ENCODE data around the gene UBE2V1. TPM values are rescaled to one million over a fixed set of nuclear protein-coding genes. Genes with fewer than 3 reads are reported as not detected.

The UBE2V1 gene
- total and polyA plus RNA-seq, 2 of the 13 experiments (the other 11 are each of a cell fraction or from before 2014, with no cell fraction given): 81.3 to 132 TPM

DNA sequence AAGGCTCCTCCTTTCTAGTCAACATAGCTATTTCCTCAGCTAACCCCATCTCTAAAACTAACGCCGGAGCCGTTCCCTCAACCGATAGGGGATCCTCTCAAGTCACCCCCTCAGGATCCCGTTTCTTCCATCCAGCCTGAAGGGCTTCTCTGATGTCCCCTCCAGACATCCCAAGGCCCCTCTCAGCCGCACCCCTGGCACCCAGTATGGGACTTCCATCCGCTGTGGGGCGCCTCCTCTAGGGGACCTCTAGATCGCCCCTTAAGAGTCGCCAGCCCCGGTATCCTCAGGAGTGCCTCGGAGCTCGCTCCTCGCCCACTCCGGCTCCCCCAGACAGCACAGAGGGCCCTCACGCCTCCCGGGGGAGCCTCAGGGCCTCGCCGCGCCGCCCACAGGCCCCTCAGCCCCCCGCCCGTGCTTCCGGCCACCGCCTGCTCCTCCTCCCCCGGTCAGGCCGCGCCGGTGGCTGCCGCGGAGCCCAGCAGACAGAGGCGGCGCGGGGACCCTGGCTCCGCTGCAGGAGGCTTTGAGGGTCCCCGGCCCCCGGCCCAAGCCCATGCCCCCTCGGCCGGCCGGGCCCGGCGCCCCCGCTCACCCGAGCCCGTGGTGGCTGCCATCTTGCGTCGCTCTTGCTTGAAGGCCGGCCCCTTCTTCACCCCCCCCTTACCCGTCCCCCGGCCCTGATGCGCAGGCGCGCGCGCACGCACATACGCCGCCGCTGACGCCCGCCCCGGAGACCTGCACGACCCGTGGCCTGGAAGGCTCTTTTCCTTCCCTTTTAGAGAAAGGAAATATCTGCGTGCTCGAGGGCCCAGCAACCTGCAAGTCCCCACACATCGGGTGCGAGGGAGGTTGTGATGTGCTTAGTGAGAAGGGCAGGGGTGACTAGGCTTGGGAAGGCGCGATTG, at the start of gene UBE2V1 (continued):
- TF ChIP-seq, protein P1, sequence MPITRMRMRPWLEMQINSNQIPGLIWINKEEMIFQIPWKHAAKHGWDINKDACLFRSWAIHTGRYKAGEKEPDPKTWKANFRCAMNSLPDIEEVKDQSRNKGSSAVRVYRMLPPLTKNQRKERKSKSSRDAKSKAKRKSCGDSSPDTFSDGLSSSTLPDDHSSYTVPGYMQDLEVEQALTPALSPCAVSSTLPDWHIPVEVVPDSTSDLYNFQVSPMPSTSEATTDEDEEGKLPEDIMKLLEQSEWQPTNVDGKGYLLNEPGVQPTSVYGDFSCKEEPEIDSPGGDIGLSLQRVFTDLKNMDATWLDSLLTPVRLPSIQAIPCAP (CRISPR knock-in tag; IDR thresholded peaks at IDR 0.05; ENCODE audit: low read depth): peak; percentile 82
- TF ChIP-seq, protein P2, sequence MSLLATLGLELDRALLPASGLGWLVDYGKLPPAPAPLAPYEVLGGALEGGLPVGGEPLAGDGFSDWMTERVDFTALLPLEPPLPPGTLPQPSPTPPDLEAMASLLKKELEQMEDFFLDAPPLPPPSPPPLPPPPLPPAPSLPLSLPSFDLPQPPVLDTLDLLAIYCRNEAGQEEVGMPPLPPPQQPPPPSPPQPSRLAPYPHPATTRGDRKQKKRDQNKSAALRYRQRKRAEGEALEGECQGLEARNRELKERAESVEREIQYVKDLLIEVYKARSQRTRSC (CRISPR knock-in tag; IDR thresholded peaks at IDR 0.05; ENCODE audit: low read depth): no peak; the same call in 1 of the 2 replicates
- TF ChIP-seq, protein P3, sequence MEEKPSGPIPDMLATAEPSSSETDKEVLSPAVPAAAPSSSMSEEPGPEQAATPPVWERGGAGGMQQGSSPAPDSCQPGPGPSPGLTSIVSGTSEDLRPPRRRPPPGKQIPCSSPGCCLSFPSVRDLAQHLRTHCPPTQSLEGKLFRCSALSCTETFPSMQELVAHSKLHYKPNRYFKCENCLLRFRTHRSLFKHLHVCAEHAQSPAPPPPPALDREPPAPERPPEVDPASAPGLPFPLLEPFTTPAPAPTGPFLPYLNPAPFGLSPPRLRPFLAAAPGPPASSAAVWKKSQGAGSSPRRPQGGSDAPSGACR (CRISPR knock-in tag; IDR thresholded peaks at IDR 0.05): peak; percentile 49
- TF ChIP-seq, protein P4, sequence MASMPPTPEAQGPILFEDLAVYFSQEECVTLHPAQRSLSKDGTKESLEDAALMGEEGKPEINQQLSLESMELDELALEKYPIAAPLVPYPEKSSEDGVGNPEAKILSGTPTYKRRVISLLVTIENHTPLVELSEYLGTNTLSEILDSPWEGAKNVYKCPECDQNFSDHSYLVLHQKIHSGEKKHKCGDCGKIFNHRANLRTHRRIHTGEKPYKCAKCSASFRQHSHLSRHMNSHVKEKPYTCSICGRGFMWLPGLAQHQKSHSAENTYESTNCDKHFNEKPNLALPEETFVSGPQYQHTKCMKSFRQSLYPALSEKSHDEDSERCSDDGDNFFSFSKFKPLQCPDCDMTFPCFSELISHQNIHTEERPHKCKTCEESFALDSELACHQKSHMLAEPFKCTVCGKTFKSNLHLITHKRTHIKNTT (CRISPR knock-in tag; IDR thresholded peaks at IDR 0.05): peak; percentile 56; the same call in 1 of the 2 replicates
- TF ChIP-seq, protein P5, sequence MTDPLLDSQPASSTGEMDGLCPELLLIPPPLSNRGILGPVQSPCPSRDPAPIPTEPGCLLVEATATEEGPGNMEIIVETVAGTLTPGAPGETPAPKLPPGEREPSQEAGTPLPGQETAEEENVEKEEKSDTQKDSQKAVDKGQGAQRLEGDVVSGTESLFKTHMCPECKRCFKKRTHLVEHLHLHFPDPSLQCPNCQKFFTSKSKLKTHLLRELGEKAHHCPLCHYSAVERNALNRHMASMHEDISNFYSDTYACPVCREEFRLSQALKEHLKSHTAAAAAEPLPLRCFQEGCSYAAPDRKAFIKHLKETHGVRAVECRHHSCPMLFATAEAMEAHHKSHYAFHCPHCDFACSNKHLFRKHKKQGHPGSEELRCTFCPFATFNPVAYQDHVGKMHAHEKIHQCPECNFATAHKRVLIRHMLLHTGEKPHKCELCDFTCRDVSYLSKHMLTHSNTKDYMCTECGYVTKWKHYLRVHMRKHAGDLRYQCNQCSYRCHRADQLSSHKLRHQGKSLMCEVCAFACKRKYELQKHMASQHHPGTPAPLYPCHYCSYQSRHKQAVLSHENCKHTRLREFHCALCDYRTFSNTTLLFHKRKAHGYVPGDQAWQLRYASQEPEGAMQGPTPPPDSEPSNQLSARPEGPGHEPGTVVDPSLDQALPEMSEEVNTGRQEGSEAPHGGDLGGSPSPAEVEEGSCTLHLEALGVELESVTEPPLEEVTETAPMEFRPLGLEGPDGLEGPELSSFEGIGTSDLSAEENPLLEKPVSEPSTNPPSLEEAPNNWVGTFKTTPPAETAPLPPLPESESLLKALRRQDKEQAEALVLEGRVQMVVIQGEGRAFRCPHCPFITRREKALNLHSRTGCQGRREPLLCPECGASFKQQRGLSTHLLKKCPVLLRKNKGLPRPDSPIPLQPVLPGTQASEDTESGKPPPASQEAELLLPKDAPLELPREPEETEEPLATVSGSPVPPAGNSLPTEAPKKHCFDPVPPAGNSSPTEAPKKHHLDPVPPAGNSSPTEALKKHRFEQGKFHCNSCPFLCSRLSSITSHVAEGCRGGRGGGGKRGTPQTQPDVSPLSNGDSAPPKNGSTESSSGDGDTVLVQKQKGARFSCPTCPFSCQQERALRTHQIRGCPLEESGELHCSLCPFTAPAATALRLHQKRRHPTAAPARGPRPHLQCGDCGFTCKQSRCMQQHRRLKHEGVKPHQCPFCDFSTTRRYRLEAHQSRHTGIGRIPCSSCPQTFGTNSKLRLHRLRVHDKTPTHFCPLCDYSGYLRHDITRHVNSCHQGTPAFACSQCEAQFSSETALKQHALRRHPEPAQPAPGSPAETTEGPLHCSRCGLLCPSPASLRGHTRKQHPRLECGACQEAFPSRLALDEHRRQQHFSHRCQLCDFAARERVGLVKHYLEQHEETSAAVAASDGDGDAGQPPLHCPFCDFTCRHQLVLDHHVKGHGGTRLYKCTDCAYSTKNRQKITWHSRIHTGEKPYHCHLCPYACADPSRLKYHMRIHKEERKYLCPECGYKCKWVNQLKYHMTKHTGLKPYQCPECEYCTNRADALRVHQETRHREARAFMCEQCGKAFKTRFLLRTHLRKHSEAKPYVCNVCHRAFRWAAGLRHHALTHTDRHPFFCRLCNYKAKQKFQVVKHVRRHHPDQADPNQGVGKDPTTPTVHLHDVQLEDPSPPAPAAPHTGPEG (CRISPR knock-in tag; IDR thresholded peaks at IDR 0.05): peak; percentile 80; the same call in 1 of the 2 replicates
- peak; percentile 49; the same call in 1 of the 2 replicates for TF ChIP-seq FOXA3 (CRISPR knock-in tag; IDR thresholded peaks at IDR 0.05)
- TF ChIP-seq, protein P6, sequence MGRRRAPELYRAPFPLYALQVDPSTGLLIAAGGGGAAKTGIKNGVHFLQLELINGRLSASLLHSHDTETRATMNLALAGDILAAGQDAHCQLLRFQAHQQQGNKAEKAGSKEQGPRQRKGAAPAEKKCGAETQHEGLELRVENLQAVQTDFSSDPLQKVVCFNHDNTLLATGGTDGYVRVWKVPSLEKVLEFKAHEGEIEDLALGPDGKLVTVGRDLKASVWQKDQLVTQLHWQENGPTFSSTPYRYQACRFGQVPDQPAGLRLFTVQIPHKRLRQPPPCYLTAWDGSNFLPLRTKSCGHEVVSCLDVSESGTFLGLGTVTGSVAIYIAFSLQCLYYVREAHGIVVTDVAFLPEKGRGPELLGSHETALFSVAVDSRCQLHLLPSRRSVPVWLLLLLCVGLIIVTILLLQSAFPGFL (CRISPR knock-in tag; IDR thresholded peaks at IDR 0.05): peak; percentile 11; the same call in 1 of the 2 replicates
- peak; percentile 88 for TF ChIP-seq ZNF225 (CRISPR knock-in tag; IDR thresholded peaks at IDR 0.05)
- peak; percentile 60 for TF ChIP-seq ZNF264 (CRISPR knock-in tag; IDR thresholded peaks at IDR 0.05)
- TF ChIP-seq, protein P7, sequence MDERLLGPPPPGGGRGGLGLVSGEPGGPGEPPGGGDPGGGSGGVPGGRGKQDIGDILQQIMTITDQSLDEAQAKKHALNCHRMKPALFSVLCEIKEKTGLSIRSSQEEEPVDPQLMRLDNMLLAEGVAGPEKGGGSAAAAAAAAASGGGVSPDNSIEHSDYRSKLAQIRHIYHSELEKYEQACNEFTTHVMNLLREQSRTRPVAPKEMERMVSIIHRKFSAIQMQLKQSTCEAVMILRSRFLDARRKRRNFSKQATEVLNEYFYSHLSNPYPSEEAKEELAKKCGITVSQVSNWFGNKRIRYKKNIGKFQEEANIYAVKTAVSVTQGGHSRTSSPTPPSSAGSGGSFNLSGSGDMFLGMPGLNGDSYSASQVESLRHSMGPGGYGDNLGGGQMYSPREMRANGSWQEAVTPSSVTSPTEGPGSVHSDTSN (CRISPR knock-in tag; IDR thresholded peaks at IDR 0.05): 0 out of 2 replicates have a peak, but pooled peaks have one; percentile 8
- TF ChIP-seq CHD4 (IDR thresholded peaks at IDR 0.05; ENCODE audit: borderline replicate concordance, low read length): no peak
- peak; percentile 11; the same call in 1 of the 2 replicates for TF ChIP-seq ZKSCAN1 (IDR thresholded peaks at IDR 0.05; ENCODE audit: low read length)
- TF ChIP-seq TBL1XR1 (IDR thresholded peaks at IDR 0.05; ENCODE audit: borderline replicate concordance, low read length, partially characterized antibody): peak; percentile 58
- TF ChIP-seq NR2F1 (CRISPR knock-in tag; IDR thresholded peaks at IDR 0.05): no peak; a peak in 1 of 4 replicates
